HG03280 (cell line): Measurements from ENCODE around the gene IL22RA2.

Experiments used
- ATAC-seq: cut with Tn5 transposase; IDR thresholded peaks from one replicate; pipeline ENCODE4 v1.9.1; 2021; ENCODE audit warnings: mild to moderate bottlenecking, moderate library complexity; ENCODE audit not compliant: unreplicated experiment

IL22RA2 gene

DNA sequence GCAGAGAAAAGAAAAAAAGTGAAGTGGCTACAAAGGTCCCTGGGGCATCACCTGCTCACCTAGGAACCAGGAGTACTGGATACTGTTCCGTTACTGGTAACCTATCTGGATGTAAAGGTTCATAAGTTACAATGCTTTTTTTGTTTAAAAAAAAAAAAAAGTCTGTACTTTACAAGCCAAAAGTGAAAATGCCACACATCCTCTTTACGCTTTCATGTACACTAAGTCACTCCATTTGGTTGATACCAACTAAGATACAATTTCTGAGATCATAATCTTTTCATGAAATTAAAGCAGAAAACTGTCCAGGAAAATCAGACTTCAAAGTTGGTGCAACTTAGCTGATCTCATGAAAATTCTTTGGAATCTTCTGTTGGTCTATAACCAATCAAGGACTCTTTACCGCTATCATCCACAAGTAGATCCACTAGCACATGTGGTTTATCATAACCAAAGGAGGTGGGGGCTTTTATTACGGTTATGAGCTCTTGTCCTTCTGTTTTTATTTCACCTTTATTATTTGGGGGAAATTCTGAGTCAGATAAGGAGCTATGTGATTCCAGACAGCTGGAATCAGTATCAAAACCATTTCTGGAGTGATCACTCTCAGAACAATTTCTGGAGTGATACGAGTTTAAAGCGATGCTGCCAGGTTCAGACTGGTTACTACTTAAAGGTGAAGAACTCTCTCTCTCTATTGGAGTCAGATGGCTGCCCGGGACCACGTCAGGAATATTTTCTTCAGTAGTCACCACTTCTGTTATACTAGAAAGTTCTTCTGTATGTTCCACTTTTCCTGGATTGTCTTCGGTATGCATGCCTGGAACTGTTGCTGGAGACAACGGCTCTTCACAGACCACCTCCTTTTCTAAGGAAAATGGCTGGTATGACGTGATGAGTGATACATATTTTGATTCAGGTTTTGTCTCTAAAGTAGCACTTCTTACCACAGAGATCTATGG is 24.5 kb upstream of the IL22RA2 start:
- ATAC-seq = no peak

DNA sequence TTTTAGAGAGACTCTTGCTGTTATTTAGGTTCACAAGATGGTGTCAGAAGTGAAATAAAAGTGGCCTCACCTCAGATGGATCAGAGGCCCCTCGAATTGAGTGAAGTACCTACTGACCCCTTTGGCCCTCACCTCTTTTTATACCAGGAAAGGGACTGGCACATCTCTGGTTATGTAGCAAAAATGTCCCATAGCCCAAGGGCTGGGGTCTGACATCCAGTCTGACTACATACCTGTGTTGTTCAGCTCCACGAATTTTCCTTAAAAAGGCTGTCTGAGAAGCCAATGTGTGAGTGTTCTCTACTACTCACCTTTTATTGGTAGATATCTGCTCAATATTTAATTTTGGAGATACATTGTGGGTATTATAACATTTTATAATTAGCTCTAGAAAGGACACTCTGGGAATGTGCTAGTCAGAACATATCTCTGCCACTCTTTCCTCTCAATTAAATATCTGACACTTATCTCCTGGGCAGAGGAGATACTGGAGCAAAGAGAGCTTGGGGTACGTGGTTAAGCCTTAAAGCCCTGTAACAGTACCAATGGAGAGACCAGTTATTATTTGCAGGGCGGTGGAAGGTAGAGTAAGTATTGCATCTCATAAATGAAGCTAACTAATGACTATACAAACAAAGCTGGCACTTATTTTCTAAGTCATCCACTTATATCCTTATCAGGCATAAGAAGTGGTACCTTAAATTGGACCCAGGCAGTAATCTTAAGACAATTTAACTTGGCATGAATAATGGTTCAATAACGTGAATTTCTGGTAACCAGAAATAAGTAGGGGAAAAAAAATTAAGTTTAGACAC is 20.0 kb upstream of the IL22RA2 start:
- no peak for ATAC-seq

DNA sequence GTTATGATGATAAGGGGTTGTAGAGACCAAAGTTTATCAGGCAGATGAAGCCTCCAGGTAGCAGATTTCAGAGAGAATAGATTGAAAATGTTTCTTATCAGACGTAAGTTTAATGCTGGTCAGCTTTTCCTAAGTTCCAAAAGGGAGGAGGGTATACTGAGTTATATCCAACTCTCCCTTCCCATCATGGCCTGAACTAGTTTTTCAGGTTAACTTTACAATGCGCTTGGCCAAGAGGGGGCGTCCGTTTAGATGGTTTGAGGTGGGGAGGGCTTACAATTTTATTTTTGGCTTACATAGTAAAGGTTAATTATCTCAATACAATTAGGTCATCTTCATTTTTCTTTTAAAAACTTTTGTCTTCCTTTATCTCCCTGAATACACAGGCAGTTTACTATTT is 19.4 kb upstream of the IL22RA2 start:
- ATAC-seq = no peak

DNA sequence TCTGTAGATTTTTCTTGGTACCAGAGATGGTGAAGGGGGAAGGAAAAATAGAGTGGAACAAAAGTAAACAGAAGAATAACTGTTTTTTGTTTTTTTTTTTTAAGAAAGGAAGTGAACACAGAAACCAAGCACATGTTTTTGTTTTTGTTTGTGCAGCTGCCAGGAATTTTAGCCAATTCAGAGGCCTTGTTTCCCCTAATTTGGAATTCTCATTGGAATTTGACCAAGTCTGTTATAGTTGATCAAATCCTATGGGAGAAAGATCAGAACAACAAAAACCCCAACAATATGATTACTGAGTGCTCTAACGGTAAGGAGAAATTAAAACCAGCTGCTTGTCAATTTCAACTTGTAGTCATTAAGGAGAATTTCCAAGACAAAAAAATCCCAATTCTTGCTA is 18.2 kb upstream of the IL22RA2 start:
- ATAC-seq = no peak

DNA sequence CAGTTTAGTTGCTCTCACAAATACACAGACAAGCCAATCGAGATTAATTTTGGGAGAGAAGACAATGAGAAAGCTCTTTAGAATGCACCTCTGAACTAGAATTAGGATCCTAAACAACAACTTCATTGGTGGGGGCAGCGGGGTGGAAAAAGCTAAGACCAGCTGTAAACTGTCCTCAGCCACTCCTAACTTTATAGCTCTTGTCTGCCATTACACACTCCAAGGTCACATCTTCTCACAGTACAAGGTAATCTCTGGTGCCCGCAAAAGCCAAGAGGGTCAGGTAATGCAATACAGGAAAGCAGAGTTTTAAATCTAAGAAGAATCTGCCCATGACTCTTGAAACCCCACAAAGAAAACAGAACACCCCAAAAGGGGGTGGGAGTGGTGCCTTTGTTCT is 17.8 kb upstream of the IL22RA2 start:
- no peak for ATAC-seq

DNA sequence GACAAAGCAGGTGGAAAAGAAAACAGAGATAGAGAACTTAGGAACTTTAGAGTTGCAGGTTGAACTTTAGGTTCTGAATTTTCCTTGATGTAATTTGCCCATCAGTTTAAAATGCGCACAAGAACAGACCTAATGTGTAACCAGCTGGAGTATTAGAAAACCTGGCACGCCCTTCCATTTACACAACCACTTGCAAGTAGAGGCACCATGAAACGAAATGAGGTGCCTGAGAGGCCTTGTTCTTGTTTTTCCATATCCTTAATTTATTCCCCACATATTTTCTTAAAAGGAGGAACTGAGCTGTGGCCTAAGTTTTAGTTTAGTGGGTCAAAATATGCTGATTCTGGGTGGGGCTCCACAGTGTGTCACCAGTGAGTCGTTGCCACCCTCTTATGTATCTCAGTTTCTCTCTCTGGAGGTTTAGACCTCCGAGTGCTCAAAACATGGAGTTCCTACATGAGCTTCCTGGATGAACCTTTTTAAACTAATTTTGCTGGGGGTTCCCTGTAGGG is 17.2 kb upstream of the IL22RA2 start:
- no peak for ATAC-seq

DNA sequence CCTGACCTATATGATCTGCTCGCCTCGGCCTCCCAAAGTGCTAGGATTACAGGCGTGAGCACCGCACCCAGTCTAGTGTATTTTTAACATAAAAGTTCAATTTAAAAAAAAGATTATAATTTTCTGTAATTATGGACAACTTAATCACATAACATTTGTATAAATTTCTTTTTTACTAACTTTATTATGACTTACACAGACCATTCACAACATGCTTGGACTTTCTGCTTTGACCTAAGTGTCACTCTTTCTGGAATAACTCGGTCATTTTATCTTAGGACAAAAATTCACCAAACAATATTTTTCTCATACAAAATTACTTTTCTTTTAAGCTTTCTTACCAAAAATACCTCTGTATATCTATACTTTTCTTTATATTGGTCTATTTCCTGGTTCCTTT is 15.4 kb upstream of the IL22RA2 start:
- ATAC-seq = no peak

DNA sequence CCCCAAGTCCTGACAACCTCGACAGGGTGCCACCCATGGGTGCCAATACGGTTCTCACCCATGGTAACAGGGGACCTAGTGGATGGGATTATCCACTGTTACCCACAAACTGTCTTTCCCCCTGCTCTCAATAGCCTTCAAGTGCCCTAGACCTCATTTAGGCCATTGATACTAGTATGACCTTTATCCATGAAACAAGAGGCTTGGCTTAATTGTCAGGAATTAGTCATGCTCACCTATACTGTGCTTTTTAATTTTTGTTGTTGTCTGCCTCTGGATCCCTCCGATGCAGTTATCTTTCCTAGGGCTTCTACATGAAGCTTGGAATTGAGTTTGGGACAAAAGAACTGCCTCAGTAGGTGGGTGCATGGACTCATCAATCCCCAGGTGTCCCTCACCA is 11.8 kb upstream of the IL22RA2 start:
- ATAC-seq = no peak

DNA sequence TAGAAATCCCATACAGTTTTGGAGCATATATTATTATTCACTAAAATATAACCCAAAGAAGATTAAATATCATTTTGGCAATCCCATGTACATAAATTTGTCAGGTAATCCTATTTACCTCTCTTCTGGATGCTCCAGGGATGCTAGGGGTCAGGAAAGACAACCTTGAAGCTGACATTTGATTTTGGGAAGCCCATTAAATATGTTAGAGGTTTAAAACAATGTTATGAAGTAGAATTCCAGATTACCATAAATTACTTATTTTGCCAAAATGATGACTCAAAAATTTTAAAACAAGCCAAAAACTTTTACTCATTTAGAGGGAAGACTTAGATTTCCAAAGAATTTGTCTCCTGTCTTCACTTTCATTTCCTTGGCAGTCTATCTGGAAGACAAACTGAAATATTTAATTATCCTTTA is 9.2 kb upstream of the IL22RA2 start:
- ATAC-seq = no peak

DNA sequence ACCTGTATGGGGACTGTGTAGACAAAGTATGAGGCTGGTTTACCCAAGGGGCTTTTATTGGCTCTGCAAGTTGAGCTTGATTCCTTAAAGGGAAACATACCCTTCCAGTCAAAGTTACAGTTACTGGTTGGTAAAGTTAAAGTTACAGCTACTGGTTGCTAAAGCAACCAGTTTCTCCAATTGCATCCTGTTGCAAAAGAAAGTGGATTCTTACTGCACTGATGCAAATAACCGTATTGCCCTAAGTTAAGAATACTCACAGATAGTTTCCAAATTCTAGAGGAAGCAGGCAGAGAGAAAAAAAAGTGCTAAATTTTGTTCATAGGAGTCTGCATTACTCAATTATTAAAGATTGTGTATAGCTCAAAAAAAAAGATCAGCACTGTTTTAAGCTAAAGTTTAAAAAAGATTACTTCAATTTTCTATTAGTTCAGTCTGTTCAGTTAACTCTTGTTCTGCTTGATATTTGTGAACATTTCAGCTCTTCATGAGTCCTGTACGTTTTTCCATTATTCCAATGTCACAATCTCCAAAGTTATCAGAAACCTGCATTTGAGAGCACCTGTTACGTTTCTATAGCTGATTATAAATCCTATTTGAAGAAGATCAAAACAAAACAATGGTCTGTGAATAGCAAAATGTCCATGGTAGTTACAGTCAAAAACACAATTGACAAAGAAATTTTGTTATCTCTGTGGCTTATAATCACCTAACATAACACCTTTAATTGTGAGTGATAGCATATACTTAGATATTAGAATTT is 8.6 kb upstream of the IL22RA2 start:
- no peak for ATAC-seq

DNA sequence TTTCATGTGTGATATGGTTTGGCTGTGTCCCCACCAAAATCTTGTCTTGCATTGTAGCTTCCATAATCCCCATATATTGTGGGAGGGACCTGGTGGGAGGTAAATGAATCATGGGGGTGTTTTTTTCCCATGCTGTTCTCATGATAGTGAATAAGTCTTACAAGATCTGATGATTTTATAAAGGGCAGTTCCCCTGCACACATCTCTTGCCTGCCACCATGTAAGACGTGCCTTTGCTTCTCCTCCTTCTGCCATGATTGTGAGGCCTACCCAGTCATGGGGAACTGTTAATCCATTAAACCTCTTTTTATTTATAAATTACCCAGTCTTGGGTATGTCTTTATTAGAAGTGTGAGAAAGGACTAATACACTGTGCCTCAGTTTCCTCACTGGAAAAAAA is 4.2 kb upstream of the IL22RA2 start:
- ATAC-seq = no peak

DNA sequence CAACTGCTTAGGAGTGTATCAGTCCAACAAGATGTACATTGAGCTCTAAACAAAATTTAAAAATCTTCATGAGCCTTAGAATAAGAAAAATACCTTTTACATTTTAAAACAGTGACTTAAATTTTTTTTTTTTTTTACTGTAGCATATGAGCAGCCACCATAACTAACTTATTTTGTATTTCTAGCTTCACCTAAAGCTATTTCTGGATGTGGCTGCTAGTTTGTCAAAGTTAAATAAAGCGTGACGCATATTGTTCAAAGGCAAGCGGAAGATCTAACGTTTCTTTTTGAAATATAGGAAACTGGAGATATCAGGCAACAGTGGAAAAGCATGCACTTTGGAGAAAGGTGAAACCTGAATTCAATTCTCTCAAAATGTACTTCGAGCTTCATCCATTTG is 3.3 kb upstream of the IL22RA2 start:
- ATAC-seq = no peak

DNA sequence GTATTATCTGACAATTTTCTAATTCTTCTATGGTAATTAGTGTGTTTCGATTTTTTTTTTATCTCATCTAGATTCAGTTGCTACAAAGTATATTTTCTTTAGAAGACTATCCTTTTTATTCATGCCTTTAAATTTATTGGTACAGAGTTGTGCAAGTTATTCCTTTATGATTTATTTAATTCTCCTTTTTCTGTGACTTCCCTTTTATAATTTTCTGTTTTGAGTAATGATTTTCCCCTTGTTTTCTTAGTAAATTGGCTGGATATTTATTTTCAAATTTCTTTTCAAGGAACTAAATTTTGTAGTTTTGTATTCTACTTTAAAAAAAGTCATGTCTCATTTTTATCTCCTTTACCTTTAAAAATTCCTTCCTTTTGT is 2.4 kb upstream of the IL22RA2 start:
- ATAC-seq = no peak

DNA sequence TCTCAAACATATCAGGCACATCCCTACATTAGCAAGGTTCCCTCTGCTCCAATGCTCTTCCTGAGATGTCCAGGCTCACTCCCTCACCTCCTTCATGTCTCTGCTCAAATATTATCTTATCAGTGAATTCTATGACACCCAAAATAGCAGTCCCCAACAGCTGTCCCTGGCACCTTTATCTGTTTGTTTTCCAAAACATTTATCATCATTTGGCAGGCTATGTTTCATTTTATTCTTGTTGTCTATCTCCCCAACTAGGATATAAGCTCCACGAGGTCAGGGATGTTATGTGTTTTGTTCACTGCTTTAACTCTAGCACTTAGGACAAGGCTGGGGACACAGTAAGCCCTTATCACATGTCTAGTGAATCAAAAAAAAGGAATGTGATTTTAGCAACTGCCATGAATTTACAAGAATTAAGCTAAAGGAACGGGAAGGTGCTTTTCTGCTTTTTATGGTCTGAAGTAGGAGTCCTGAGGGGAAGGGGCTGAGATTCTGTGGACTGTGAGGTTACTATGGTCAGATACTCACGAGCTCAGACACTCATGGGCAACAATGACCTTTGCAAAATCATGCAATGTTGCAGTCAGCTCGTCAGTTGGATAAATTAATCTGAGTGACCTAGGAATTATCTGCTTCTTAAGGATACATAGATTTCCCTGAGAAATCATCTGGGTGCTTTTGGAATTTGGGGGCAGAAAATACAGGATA is 1.9 kb upstream of the IL22RA2 start:
- no peak for ATAC-seq

DNA sequence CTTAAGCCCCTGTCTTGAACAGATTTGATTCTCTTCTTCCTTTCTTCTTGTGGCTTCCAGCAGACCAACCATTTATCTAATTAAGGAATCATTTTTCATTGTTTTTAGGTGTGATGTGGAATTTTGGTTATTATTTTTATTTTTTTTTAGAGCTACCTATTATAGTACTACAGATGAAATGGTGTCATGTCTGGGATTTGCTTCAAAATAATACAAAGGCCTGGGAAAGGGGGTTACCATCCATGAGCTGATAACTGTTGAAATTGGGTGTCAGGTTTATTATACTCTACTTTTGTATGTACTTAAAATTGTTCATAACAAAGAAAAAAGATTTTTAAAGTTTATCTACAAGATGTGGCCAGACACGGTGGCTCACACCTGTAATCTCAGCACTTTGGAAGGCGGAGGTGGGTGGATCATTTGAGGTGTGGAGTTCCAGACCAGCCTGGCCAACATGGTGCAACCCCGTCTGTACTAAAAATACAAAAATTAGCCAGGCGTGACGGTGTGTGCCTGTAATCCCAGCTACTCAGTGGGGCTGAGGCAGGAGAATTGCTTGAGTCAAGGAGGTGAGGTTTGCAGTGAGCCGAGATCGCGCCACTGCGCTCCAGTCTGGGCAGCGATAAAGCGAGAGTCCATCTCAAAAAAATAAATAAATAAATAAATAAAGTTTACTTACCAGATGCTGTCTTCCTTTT is 561 bp downstream of the IL22RA2 start:
- no peak for ATAC-seq

DNA sequence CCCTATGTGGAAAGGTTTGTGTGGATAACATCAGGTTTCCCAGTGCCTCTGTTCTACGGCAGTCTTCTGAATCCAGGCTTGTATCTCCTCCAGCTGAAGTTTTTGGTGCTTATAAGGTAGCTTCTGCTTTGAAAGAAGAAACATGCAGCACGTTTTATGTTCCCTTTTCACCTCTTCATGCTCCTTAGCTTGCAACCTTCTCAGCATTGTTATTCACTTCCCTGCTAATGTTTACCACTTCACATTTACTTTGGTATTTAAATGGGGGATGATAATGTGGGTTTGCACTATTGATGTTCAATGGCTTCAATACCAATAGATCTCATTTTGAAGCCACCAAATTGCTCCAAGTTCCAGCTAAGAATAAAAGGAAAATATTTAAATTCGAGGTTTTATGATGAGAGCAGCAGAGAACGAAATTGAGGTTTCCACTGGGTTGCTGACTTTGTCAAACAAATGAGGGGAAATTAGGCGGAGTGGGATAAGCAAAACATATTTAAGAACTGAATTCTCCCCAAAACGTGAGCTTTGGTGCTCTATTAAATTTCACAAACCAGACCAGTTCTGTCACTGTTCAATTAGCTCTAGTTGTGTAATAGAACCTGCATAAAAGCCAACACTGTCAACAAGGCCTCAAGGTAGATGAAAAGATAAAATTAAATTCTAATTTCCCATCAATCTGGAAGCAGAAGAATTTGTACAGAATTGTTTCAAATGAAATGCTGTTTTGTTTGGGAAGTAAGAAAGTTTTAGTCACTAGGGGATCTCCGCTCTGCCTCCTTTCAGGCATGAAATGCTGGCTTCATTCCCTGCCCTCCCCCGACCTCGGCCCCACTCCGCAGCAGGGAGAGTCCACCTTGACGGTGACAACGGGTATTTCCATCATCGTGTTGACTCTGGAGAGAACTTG is 1.4 kb downstream of the IL22RA2 start:
- no peak for ATAC-seq

DNA sequence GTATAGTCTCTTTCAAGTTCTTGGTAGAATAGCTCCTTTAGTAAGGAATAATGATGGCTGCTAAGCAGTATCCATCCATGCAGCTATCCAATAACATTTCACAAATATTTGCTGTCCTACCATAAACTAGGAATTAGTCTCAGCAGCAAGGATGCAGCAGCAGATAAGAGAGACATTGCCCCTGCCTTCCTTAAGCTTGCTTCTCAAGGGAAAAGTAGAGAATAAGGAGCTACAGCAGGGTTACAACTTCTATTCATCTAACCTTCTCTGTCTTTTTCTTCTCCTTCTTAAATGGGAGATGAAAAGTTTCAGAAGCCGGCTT is 2.4 kb downstream of the IL22RA2 start:
- no peak for ATAC-seq

DNA sequence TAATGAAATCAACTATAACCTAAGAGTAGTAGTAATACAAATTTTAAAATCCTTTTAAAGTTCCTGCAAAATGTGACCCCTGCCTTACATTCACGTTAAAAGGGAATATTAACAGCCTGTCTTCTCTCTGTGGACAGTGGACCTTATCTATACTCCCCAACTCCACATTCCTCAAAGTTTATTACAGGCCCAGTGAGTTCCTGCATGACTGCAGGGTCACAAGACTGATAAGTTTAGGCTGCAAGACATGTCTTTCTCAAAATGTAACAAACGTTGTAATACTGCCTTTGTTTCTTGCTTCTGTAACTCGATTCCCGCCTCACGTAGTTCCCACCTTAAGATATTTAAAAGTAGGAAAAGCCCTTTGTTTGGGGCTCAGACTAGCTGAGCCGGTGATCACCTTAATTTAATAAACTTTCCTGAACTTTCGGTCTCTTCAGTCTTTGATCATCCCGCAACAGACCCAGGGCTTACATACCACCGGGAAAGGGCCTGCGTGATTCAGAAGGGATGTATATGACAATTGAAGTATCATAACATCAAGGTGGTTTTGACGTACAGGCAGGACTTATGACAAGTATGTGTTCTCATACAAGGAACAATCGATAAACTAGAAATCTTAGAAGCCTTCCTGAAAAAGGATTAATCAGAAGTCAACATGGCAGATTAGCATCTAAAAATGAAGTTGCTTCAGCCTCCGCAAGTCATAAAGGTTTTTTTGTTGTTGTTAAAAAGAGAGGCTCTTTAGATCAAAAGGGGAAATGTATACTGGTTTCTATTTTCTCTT is 3.0 kb downstream of the IL22RA2 start:
- no peak for ATAC-seq
